Fibroblast of villous mesenchyme (primary cell): ENCODE data around the gene BANK1. TPM values are rescaled to one million over a fixed set of nuclear protein-coding genes. Genes with fewer than 3 reads are reported as not detected.
A peak's percentile ranks its signal among the peaks of the same experiment; 100 is the strongest.

ENCODE experiments used
- DNase-seq: peaks from one replicate; pipeline ENCODE4 v3.0.0-alpha.2; 2010; ENCODE audit warnings: low read depth
- H3K4me3 ChIP-seq: 2 replicates; pipeline ENCODE4 v1.5.1; 2011; ENCODE audit warnings: low read depth, mild to moderate bottlenecking, low read length
- total RNA-seq: library from RNA; depleted of rRNA; stranded (reverse); fragments of >200 nt; gene quantifications from 2 replicates; pipeline ENCODE4 v1.2.3, GENCODE V29; 2012
- TF ChIP-seq, protein P1 (sequence below): IDR thresholded peaks from 2 replicates; pipeline ENCODE4 v1.5.1; 2012; ENCODE audit warnings: low read depth, mild to moderate bottlenecking, low read length; ENCODE audit not compliant: insufficient read depth

The BANK1 gene
- total RNA-seq, 1 donor: 0.86 TPM

DNA sequence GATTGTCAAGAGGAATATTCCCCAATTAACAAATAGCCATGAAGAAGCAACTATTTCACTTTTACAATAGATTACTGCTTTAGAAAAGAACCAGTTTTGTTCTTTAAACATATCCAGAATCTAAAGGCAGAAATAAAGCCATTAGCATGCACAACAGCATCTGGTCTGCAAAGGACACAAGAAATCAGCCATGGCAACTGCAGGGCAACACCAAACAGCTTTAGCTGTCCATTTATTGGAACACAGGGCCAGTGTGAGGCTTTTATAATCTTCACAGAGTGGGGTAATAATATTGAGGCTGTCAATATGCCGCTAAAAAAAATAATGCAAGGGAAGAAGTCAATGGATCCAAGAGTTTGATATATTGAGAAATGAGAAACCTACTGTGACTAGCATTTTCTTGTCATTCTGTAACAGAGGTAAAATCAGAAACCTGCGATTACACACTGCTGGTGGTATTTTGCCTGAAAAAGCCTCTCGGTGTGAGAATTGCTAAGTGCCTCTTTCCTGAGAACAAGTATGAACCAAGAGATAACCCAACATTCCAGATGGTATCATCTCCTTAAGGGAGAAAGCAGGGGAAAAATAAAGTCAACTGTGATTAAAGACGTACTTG is 2.7 kb upstream of the BANK1 start:
- DNase-seq: no peak
- TF ChIP-seq, protein P1, sequence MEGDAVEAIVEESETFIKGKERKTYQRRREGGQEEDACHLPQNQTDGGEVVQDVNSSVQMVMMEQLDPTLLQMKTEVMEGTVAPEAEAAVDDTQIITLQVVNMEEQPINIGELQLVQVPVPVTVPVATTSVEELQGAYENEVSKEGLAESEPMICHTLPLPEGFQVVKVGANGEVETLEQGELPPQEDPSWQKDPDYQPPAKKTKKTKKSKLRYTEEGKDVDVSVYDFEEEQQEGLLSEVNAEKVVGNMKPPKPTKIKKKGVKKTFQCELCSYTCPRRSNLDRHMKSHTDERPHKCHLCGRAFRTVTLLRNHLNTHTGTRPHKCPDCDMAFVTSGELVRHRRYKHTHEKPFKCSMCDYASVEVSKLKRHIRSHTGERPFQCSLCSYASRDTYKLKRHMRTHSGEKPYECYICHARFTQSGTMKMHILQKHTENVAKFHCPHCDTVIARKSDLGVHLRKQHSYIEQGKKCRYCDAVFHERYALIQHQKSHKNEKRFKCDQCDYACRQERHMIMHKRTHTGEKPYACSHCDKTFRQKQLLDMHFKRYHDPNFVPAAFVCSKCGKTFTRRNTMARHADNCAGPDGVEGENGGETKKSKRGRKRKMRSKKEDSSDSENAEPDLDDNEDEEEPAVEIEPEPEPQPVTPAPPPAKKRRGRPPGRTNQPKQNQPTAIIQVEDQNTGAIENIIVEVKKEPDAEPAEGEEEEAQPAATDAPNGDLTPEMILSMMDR: no peak
- no peak overlapping the region for H3K4me3 ChIP-seq

DNA sequence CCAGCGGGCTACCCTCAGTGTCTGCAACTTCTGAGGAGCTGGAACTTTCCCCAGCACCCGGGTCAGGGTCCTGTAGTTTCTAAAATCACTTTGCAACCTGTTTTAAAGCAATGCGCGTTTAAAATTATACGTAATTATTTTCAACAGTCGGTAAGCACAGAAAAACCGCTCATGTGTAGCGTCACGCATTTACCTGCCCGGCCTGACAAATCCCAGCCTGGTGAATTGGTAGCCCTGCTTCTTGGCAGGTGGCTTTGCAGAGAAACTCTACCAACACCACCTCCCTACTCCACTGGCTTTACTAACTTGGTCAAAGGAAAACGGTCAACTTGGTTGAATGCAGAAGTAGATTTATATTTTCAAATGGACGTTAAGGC is 640 bp downstream of the BANK1 start:
- TF ChIP-seq, protein P1: no peak
- peak overlapping the region; percentile 50 for H3K4me3 ChIP-seq
- DNase-seq: no peak

DNA sequence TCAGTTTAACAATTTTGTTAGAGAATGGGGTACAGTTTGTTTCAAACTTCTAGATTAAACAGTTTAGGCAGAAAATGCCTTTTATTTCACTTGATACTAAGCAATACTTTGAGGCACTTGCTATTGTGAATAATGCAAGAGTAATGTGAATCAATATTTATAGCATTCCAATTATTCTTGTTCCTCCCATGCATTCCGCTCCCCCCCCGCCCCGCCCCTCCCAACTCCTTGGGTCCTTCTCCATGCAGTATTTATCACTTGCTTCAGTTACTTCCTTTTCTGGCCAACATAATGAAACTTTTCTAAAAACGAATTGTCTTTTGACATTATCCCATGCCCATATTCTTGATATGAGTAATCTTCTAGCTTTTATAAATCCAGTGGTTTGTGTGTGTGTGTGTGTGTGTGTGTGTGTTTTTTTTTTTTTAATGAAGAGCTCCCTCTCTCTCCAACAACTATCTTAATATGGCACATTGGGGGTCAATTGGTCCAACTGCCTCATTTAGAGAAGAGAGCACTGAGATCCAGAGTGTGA is 1.6 kb downstream of the BANK1 start:
- no peak for DNase-seq
- TF ChIP-seq, protein P1: no peak
- no peak overlapping the region for H3K4me3 ChIP-seq

DNA sequence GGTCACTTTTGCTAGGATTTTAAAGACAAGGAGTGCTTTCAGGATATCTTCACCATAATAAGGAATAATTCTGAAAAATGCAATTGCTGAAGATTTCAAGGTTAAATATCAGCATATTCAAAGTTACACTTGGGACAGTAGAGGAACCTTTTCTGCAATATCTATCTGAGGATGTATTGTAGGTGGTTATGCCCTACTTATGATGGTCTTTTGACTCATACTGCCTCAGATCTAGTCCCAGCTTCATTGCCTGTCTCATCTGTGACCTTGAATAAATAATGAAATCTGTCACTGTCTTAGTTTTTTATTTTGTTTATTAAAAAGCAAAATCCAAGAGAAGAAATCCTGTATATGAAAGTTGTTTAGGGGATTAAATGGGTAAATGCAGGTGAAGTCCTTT is 2.9 kb downstream of the BANK1 start:
- TF ChIP-seq, protein P1: no peak
- DNase-seq: no peak
- no peak overlapping the region for H3K4me3 ChIP-seq

DNA sequence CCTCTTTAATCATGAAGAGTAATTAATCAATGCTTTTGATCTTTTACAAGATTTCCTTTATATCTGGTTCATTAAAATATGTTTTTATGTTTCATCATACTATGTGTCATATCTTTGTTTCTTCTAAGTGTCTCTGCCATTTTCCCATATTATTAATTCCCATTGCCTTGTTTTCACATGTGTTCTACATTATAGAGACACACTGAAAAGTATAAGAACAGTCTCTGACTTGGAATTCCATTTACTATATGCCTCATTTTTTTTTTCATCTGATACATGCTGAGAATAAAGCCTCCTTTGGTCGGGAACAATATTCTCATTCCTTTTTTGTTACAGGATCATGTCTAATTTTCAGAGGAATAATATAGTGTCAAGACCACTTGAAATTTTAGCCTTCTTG is 4.3 kb downstream of the BANK1 start:
- DNase-seq: no peak
- TF ChIP-seq, protein P1: no peak
- H3K4me3 ChIP-seq: no peak overlapping the region

DNA sequence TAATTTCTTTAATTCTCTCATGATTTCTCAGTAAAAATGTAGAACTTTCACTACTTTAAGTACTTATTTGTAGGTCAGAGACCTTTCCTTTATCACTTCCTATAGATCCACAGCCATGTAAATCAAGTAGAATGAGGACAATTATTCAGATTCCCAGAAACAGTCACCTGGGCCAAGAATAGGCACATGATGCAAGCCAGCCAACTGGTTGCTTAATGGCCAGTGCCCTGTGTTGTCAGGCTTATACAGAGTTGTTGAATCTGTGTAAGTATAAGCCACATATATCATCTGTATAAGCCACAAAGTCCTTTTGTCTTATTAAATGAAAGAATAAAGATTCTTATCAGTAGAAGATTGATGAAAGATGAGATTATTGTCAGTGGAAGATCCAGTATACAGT is 5.2 kb downstream of the BANK1 start:
- TF ChIP-seq, protein P1: no peak
- no peak for DNase-seq
- no peak overlapping the region for H3K4me3 ChIP-seq

DNA sequence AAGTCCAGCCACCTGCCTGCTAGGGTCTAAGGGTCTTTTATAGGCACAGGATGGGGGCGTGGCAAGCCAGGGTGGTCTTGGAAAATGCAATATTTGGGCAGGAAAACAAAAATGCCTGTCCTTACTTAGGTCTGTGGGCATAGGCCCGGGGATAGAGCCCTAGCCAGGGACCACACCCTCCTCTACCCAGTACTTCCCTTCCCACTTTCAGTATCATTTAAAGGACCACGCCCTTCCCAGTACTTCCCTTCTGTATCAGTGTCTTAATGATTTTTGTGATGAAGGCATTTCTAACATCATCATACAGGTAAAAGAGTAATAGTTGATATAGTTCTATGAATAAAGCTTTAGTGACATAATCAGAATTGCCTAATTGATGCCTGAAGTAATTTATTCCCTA is 11.4 kb downstream of the BANK1 start:
- TF ChIP-seq, protein P1: no peak
- no peak for DNase-seq
- H3K4me3 ChIP-seq: no peak overlapping the region
